ENCODE data around the gene MRPL48.

The MRPL48 gene

GRCh38 chr11:73914284-73914683 is 126.6 kb downstream of the MRPL48 start:
- no peak for DNase-seq (ENCODE audit: low read depth)
- in situ Hi-C loops (cut with HindIII; ENCODE audit: low sequenced_read_pairs) = no loop called here
- no peak for TF ChIP-seq CTCF (IDR thresholded peaks at IDR 0.05; ENCODE audit: low read depth, low read length, missing control alignments)
- H3K4me3 ChIP-seq (ENCODE audit: low read depth, low read length) = no peak overlapping the region
